Mucosa of stomach (tissue), 1 donor: Measurements from ENCODE around the gene ODC1.

Source experiments
- H3K27me3 ChIP-seq: one replicate; pipeline ENCODE4 v1.7.0; 2013; ENCODE audit warnings: mild to moderate bottlenecking, low read length; ENCODE audit not compliant: control insufficient read depth, insufficient read depth
- H3K36me3 ChIP-seq: one replicate; pipeline ENCODE4 v1.7.0; 2013; ENCODE audit warnings: low read length; ENCODE audit not compliant: control insufficient read depth, insufficient read depth
- H3K4me1 ChIP-seq: one replicate; pipeline ENCODE4 v1.7.0; 2013; ENCODE audit warnings: mild to moderate bottlenecking, low read length; ENCODE audit not compliant: control insufficient read depth, insufficient read depth
- H3K4me3 ChIP-seq: one replicate; pipeline ENCODE4 v1.7.0; 2013; ENCODE audit warnings: low read length
- H3K9ac ChIP-seq: one replicate; pipeline ENCODE4 v1.7.0; 2013; ENCODE audit warnings: mild to moderate bottlenecking, low read length, moderate library complexity
- H3K9me3 ChIP-seq: one replicate; pipeline ENCODE4 v1.7.0; 2013; ENCODE audit warnings: mild to moderate bottlenecking, low read length, moderate library complexity; ENCODE audit not compliant: control insufficient read depth
- donor health status: Pancreatic carcinoma.

The ODC1 gene

GRCh38 chr2:10476723-10477442, 28.8 kb upstream of the ODC1 start:
- Histone ChIP-seq H3K9me3 (no peaks in the 10 kb centered on the region), H3K4me3 (no peak overlapping the region), H3K9ac (no peak overlapping the region), H3K4me1 (no peaks in the 10 kb centered on the region), H3K36me3 (no peaks in the 10 kb centered on the region), H3K27me3 (peaks cover 7% of the 10 kb centered on the region)

GRCh38 chr2:10475811-10476660, 27.9 kb upstream of the ODC1 start:
- Histone ChIP-seq H3K9ac (no peak overlapping the region), H3K4me1 (no peaks in the 10 kb centered on the region), H3K4me3 (no peak overlapping the region), H3K27me3 (peaks cover 3% of the 10 kb centered on the region), H3K36me3 (no peaks in the 10 kb centered on the region), H3K9me3 (no peaks in the 10 kb centered on the region)

- Histone ChIP-seq H3K4me3 (no peak overlapping the region), H3K9me3 (no peaks in the 10 kb centered on the region), H3K4me1 (no peaks in the 10 kb centered on the region), H3K36me3 (no peaks in the 10 kb centered on the region), H3K9ac (no peak overlapping the region), H3K27me3 (peaks cover 3% of the 10 kb centered on the region)
These were observed 27.1 kb upstream of the ODC1 start for GRCh38 chr2:10475221-10475722.

- Histone ChIP-seq H3K9ac (no peak overlapping the region), H3K9me3 (no peaks in the 10 kb centered on the region), H3K4me3 (no peak overlapping the region), H3K27me3 (peaks cover 3% of the 10 kb centered on the region), H3K4me1 (no peaks in the 10 kb centered on the region), H3K36me3 (no peaks in the 10 kb centered on the region)
These were observed 25.1 kb upstream of the ODC1 start for GRCh38 chr2:10473121-10473756.

- H3K4me1 ChIP-seq, result no peaks in the 10 kb centered on the region
- H3K27me3 ChIP-seq, result peaks cover 3% of the 10 kb centered on the region
- no peaks in the 10 kb centered on the region for H3K36me3 ChIP-seq
- no peak overlapping the region for H3K9ac ChIP-seq
- H3K4me3 ChIP-seq, result no peak overlapping the region
- no peaks in the 10 kb centered on the region for H3K9me3 ChIP-seq
These were observed 23.8 kb upstream of the ODC1 start for GRCh38 chr2:10471955-10472354.

- H3K9me3 ChIP-seq, result no peaks in the 10 kb centered on the region
- no peak overlapping the region for H3K9ac ChIP-seq
- H3K4me1 ChIP-seq, result no peaks in the 10 kb centered on the region
- no peaks in the 10 kb centered on the region for H3K36me3 ChIP-seq
- no peak overlapping the region for H3K4me3 ChIP-seq
- H3K27me3 ChIP-seq, result peaks cover 3% of the 10 kb centered on the region
These were observed 23.0 kb upstream of the ODC1 start for GRCh38 chr2:10471046-10471571.

- Histone ChIP-seq H3K36me3 (no peaks in the 10 kb centered on the region), H3K4me1 (no peaks in the 10 kb centered on the region), H3K27me3 (peaks cover 3% of the 10 kb centered on the region), H3K4me3 (no peak overlapping the region), H3K9me3 (no peaks in the 10 kb centered on the region), H3K9ac (no peak overlapping the region)
These were observed 22.0 kb upstream of the ODC1 start for GRCh38 chr2:10469955-10470608.

GRCh38 chr2:10469301-10469700, 21.2 kb upstream of the ODC1 start:
- peaks cover 3% of the 10 kb centered on the region for H3K27me3 ChIP-seq
- no peaks in the 10 kb centered on the region for H3K9me3 ChIP-seq
- no peaks in the 10 kb centered on the region for H3K4me1 ChIP-seq
- H3K4me3 ChIP-seq, result no peak overlapping the region
- no peak overlapping the region for H3K9ac ChIP-seq
- H3K36me3 ChIP-seq, result no peaks in the 10 kb centered on the region

GRCh38 chr2:10467401-10467800, 19.3 kb upstream of the ODC1 start:
- H3K27me3 ChIP-seq, result no peaks in the 10 kb centered on the region
- no peak overlapping the region for H3K4me3 ChIP-seq
- no peaks in the 10 kb centered on the region for H3K36me3 ChIP-seq
- no peaks in the 10 kb centered on the region for H3K9me3 ChIP-seq
- no peaks in the 10 kb centered on the region for H3K4me1 ChIP-seq
- no peak overlapping the region for H3K9ac ChIP-seq

- no peaks in the 10 kb centered on the region for H3K9me3 ChIP-seq
- no peaks in the 10 kb centered on the region for H3K4me1 ChIP-seq
- no peaks in the 10 kb centered on the region for H3K36me3 ChIP-seq
- H3K9ac ChIP-seq, result no peak overlapping the region
- no peaks in the 10 kb centered on the region for H3K27me3 ChIP-seq
- no peak overlapping the region for H3K4me3 ChIP-seq
These were observed 18.7 kb upstream of the ODC1 start for GRCh38 chr2:10466801-10467200.

GRCh38 chr2:10465910-10466309, 17.8 kb upstream of the ODC1 start:
- H3K9me3 ChIP-seq, result no peaks in the 10 kb centered on the region
- no peaks in the 10 kb centered on the region for H3K4me1 ChIP-seq
- H3K27me3 ChIP-seq, result no peaks in the 10 kb centered on the region
- no peak overlapping the region for H3K9ac ChIP-seq
- no peaks in the 10 kb centered on the region for H3K36me3 ChIP-seq
- H3K4me3 ChIP-seq, result no peak overlapping the region
